ENCODE measurements around the gene RPL18. TPM values are rescaled to one million over a fixed set of nuclear protein-coding genes. Genes with fewer than 3 reads are reported as not detected.

The RPL18 gene
- polyA plus RNA-seq, 4 donors = 1,107 to 1,584 (median 1,279) TPM

GRCh38 chr19:48631225-48631624 lies 12.2 kb upstream of the RPL18 start:
- DNase-seq (ENCODE audit: low read depth in 4 of 4, low spot score in 2 of 4) = no peak

GRCh38 chr19:48630296-48631063 lies 11.5 kb upstream of the RPL18 start:
- no peak for DNase-seq (ENCODE audit: low read depth in 4 of 4, low spot score in 2 of 4)

DNA sequence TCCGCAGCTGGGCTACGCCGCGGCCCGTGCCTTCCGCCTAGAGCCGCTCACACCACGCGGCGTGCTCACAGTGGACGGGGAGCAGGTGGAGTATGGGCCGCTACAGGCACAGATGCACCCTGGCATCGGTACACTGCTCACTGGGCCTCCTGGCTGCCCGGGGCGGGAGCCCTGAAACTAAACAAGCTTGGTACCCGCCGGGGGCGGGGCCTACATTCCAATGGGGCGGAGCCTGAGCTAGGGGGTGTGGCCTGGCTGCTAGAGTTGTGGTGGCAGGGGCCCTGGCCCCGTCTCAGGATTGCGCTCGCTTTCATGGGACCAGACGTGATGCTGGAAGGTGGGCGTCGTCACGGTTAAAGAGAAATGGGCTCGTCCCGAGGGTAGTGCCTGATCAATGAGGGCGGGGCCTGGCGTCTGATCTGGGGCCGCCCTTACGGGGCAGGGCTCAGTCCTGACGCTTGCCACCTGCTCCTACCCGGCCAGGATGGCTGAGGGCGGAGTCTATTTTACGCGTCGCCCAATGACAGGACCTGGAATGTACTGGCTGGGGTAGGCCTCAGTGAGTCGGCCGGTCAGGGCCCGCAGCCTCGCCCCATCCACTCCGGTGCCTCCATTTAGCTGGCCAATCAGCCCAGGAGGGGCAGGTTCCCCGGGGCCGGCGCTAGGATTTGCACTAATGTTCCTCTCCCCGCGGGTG lies 10.8 kb upstream of the RPL18 start:
- DNase-seq (ENCODE audit: low read depth in 4 of 4, low spot score in 2 of 4) = no peak

GRCh38 chr19:48629297-48629598 lies 10.3 kb upstream of the RPL18 start:
- DNase-seq (ENCODE audit: low read depth in 4 of 4, low spot score in 2 of 4) = no peak

DNA sequence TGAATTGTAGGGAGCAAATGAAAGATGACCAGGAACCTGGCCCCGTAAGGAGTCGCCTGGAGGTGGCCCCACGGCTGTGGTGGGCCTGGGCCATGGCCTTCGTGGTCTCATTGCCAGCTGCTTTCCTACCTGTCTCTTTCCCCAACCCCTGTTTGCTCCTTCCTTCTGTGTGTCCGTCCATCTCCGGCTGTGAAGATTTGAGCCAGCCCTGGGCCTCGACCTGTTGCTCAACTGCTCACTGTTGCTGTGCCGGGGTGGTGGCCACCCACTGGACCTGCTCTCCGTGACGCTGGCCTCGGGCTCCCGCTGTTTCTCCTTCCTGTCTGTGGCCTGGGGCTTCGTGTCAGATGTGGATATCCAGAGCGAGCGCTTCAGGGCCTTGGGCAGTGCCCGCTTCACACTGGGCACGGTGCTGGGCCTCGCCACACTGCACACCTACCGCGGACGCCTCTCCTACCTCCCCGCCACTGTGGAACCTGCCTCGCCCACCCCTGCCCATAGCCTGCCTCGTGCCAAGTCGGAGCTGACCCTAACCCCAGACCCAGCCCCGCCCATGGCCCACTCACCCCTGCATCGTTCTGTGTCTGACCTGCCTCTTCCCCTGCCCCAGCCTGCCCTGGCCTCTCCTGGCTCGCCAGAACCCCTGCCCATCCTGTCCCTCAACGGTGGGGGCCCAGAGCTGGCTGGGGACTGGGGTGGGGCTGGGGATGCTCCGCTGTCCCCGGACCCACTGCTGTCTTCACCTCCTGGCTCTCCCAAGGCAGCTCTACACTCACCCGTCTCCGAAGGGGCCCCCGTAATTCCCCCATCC lies 9.7 kb upstream of the RPL18 start:
- no peak for DNase-seq (ENCODE audit: low read depth in 4 of 4, low spot score in 2 of 4)

- DNase-seq (ENCODE audit: low read depth in 4 of 4, low spot score in 2 of 4) = no peak
These were observed 8.9 kb upstream of the RPL18 start for GRCh38 chr19:48627865-48628314.

GRCh38 chr19:48627201-48627864 lies 8.4 kb upstream of the RPL18 start:
- no peak for DNase-seq (ENCODE audit: low read depth in 4 of 4, low spot score in 2 of 4)

DNA sequence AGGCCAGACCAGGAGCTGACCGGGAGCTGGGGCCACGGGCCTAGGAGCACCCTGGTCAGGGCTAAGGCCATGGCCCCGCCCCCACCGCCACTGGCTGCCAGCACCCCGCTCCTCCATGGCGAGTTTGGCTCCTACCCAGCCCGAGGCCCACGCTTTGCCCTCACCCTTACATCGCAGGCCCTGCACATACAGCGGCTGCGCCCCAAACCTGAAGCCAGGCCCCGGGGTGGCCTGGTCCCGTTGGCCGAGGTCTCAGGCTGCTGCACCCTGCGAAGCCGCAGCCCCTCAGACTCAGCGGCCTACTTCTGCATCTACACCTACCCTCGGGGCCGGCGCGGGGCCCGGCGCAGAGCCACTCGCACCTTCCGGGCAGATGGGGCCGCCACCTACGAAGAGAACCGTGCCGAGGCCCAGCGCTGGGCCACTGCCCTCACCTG lies 6.9 kb upstream of the RPL18 start:
- DNase-seq (ENCODE audit: low read depth in 4 of 4, low spot score in 2 of 4) = no peak

- no peak for DNase-seq (ENCODE audit: low read depth in 4 of 4, low spot score in 2 of 4)
These were observed 6.1 kb upstream of the RPL18 start for GRCh38 chr19:48624791-48625723.

- DNase-seq (ENCODE audit: low read depth in 4 of 4, low spot score in 2 of 4) = peak in 3 of 4 donors; percentile 90 to 95 (median 94)
These were observed 5.2 kb upstream of the RPL18 start for GRCh38 chr19:48624067-48624594.

DNA sequence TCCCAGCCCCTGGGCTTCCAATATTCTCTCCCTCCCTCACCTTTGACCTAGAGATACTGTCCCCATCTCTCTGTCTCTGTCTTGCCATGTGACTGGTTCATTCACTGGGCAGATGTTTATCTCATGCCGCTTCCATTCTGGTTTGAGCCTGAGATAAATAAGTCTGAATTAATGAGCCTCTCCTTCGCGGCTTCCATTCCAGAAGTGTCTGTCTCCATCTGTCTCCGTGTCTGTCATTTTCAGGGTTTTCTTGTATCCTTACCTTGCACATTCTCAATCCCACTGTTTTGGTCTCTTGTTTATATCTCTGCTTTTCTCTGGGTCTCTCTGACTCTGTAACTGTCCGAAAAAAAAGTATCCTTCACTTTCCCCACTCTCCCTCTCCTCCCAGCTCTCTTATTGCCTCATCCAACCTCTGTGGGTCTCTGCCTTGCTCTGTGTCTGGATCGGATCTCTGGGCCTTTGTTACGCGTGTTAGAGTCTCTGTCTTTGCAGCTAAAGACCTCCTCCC lies 4.6 kb upstream of the RPL18 start:
- DNase-seq (ENCODE audit: low read depth in 4 of 4, low spot score in 2 of 4) = no peak

GRCh38 chr19:48619692-48620585 lies 961 bp upstream of the RPL18 start:
- DNase-seq (ENCODE audit: low read depth in 4 of 4, low spot score in 2 of 4) = no peak

- no peak for DNase-seq (ENCODE audit: low read depth in 4 of 4, low spot score in 2 of 4)
These were observed 581 bp downstream of the RPL18 start for GRCh38 chr19:48618278-48618915.

- no peak for DNase-seq (ENCODE audit: low read depth in 4 of 4, low spot score in 2 of 4)
These were observed 1.6 kb downstream of the RPL18 start for GRCh38 chr19:48617146-48617937.

- DNase-seq (ENCODE audit: low read depth in 4 of 4, low spot score in 2 of 4) = no peak
These were observed 2.4 kb downstream of the RPL18 start for GRCh38 chr19:48616491-48617056.

DNA sequence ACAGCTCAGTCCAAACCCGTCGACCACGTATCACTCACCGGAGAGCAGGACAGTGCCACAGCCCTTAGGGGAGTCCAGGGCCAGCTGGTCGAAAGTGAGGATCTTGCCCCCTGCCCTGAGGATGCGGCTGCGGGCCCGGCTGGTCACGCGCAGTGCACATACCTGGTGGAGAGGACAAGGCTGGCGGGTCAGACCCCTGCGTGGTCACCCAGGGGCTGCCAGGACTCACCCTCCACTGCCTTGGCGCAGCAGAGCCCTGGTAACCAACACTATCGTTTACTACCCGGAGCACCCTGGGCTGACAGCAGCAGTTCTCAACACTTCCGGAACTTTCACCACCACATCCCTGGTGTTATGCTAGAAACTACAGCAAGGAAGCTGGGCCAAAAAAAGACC lies 2.9 kb downstream of the RPL18 start:
- no peak for DNase-seq (ENCODE audit: low read depth in 4 of 4, low spot score in 2 of 4)

Data from left renal cortex interstitium (tissue), 4 donors.